Activated naive CD4-positive, alpha-beta T cell treated with anti-CD3 and anti-CD28 coated beads for 36 hours (primary cell): ENCODE measurements around the gene ALPL. TPM values are rescaled to one million over a fixed set of nuclear protein-coding genes. Genes with fewer than 3 reads are reported as not detected.
A peak's percentile ranks its signal among the peaks of the same experiment; 100 is the strongest.

Experiments
- CTCF ChIA-PET: fragments of 350-600 bp; sonication (Branson Sonifier 250); formaldehyde crosslinking; loops from one replicate; lab custom pipeline; 2021; ENCODE audit warnings: antibody characterized with exemption; lab: Charles Lee
- DNase-seq: peaks from one replicate; pipeline ENCODE4 v3.0.0-alpha.2; 2020
- H3K27ac Mint-ChIP-seq: one replicate; pipeline ENCODE4 v1.8.0; 2021; ENCODE audit warnings: mild to moderate bottlenecking, mixed read lengths
- H3K27me3 Mint-ChIP-seq: one replicate; pipeline ENCODE4 v1.8.0; 2021; ENCODE audit warnings: low read depth, mixed read lengths
- H3K36me3 Mint-ChIP-seq: one replicate; pipeline ENCODE4 v1.8.0; 2021; ENCODE audit warnings: low read depth, mixed read lengths
- H3K4me1 Mint-ChIP-seq: one replicate; pipeline ENCODE4 v1.8.0; 2021; ENCODE audit warnings: low read depth, mixed read lengths
- H3K4me3 Mint-ChIP-seq: one replicate; pipeline ENCODE4 v1.8.0; 2021; ENCODE audit warnings: mild to moderate bottlenecking, moderate library complexity, mixed read lengths
- H3K9me3 Mint-ChIP-seq: one replicate; pipeline ENCODE4 v1.8.0; 2021; ENCODE audit warnings: mixed read lengths
- intact Hi-C: fragments of 100-400 bp; cut with micrococcal nuclease; formaldehyde crosslinking; loops from one replicate; pipeline ENCODE4 v1.15.1; 2023
- total RNA-seq, 2 experiments: library from RNA; stranded (reverse); gene quantifications; one replicate each; pipeline ENCODE4 v1.2.3, GENCODE V29; 2021

ALPL gene
- total RNA-seq, 2 experiments from 2014 or later: not detected

GRCh38 chr1:21522525-21523038 lies 13.4 kb downstream of the ALPL start:
- no peak for DNase-seq
- Mint-ChIP-seq H3K27me3 (no peaks in the 10 kb centered on the region), H3K9me3 (no peaks in the 10 kb centered on the region), H3K36me3 (no peaks in the 10 kb centered on the region), H3K4me3 (no peak overlapping the region), H3K4me1 (no peaks in the 10 kb centered on the region), H3K27ac (no peak overlapping the region)
- CTCF ChIA-PET: interaction anchor here (2.0 kb wide), 1 partner anchor 13 kb away, joined by 9 read pairs; the partner anchor contains the start of gene ALPL
- intact Hi-C loops: no loop called here

- Mint-ChIP-seq H3K4me3 (no peak overlapping the region), H3K4me1 (no peaks in the 10 kb centered on the region), H3K9me3 (no peaks in the 10 kb centered on the region), H3K36me3 (no peaks in the 10 kb centered on the region), H3K27me3 (no peaks in the 10 kb centered on the region), H3K27ac (no peak overlapping the region)
- DNase-seq: no peak
- intact Hi-C loops: no loop called here
- CTCF ChIA-PET: interaction anchor here (0.6 to 2.0 kb wide), 4 partner anchors 13 to 128 kb away, joined by 3 to 9 read pairs (median 3); partner anchors contain the start of gene ALPL
These were observed 14.1 kb downstream of the ALPL start for GRCh38 chr1:21523297-21523813.

- Mint-ChIP-seq H3K36me3 (no peaks in the 10 kb centered on the region), H3K9me3 (no peaks in the 10 kb centered on the region), H3K4me1 (no peaks in the 10 kb centered on the region), H3K27me3 (no peaks in the 10 kb centered on the region), H3K27ac (no peak overlapping the region), H3K4me3 (no peak overlapping the region)
- intact Hi-C loops: no loop called here
- CTCF ChIA-PET: no interaction called here
- no peak for DNase-seq
These were observed 15.0 kb downstream of the ALPL start for GRCh38 chr1:21524220-21524619.

DNA sequence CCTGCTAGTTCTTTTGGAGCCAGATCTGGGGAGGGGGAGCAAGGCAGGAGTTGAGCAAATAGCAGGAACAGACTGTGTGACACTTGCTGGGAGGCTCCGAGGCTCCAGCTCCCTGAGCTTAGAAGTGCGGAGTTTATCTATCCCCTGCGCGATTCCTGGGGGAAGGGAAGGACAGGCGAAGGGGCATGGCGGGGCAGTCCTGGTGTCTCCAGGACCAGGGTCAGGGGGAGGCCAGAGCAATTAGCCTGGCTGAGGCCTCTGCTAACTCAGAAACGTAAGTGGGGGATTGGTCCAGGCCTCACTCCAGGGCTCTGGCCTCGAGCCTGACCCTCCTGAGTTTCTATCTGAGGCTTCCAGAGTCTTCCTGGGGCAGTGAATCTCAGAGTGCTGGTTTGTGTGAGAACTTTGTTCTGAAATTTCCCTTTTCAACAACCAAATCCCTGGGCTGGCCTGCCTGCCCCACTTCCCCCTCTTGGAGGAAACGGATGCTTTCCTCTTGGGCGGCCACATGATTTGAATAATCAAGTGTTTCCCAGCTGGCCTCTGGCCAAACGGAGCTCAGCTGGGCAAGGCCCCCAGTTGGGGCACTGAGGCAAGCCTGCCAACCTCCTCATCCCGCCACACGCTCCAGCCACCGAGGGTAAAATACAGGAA lies 15.6 kb downstream of the ALPL start:
- H3K27me3 Mint-ChIP-seq: no peaks in the 10 kb centered on the region
- CTCF ChIA-PET: no interaction called here
- H3K4me3 Mint-ChIP-seq: no peak overlapping the region
- intact Hi-C loops: no loop called here
- no peaks in the 10 kb centered on the region for H3K4me1 Mint-ChIP-seq
- no peak for DNase-seq
- no peaks in the 10 kb centered on the region for H3K9me3 Mint-ChIP-seq
- no peak overlapping the region for H3K27ac Mint-ChIP-seq
- H3K36me3 Mint-ChIP-seq: no peaks in the 10 kb centered on the region

GRCh38 chr1:21525340-21525717 lies 16.1 kb downstream of the ALPL start:
- Mint-ChIP-seq H3K27me3 (no peaks in the 10 kb centered on the region), H3K4me3 (no peak overlapping the region), H3K9me3 (no peaks in the 10 kb centered on the region), H3K36me3 (no peaks in the 10 kb centered on the region), H3K27ac (no peak overlapping the region), H3K4me1 (no peaks in the 10 kb centered on the region)
- CTCF ChIA-PET: no interaction called here
- intact Hi-C loops: no loop called here
- no peak for DNase-seq

GRCh38 chr1:21526441-21526840 lies 17.2 kb downstream of the ALPL start:
- Mint-ChIP-seq H3K27me3 (no peaks in the 10 kb centered on the region), H3K4me3 (no peak overlapping the region), H3K36me3 (no peaks in the 10 kb centered on the region), H3K9me3 (no peaks in the 10 kb centered on the region), H3K4me1 (no peaks in the 10 kb centered on the region), H3K27ac (no peak overlapping the region)
- intact Hi-C loops: no loop called here
- DNase-seq: no peak
- CTCF ChIA-PET: no interaction called here

DNA sequence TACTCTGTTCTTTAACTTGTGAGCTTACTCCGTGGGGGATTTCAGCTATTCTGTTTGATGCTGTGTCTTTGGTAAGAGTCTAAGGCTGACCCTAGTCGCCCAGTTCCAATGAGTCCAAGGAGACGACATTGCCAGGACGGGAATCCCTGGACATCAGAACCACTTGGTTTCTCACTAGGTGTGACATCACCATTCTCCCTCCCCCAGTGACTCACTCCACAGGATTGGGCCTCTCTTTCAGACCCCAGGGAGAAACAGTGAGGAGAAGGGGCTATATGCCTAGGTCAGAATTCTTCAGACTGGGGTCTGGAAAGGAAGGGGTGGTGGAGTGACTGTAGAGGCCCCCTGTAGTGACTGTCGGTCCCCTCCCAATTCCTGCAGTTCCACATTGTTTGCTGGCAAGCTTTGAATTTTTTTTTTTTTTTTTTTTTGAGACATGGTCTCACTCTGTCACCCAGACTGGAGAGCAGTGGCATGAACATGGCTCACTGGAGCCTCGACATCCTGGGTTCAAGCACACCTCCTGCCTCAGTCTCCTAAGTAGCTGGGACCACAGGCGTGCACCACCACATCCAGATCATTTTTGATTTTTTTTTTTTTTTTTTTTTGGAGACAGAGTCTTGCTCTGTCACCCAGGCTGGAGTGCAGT lies 21.3 kb downstream of the ALPL start:
- DNase-seq: no peak
- no peaks in the 10 kb centered on the region for H3K36me3 Mint-ChIP-seq
- no peak overlapping the region for H3K27ac Mint-ChIP-seq
- no peak overlapping the region for H3K4me3 Mint-ChIP-seq
- CTCF ChIA-PET: no interaction called here
- H3K27me3 Mint-ChIP-seq: peaks cover 2% of the 10 kb centered on the region
- no peaks in the 10 kb centered on the region for H3K4me1 Mint-ChIP-seq
- H3K9me3 Mint-ChIP-seq: no peaks in the 10 kb centered on the region
- intact Hi-C loops: no loop called here

- CTCF ChIA-PET: no interaction called here
- Mint-ChIP-seq H3K4me1 (no peaks in the 10 kb centered on the region), H3K27me3 (peaks cover 4% of the 10 kb centered on the region), H3K36me3 (no peaks in the 10 kb centered on the region), H3K4me3 (no peak overlapping the region), H3K9me3 (no peaks in the 10 kb centered on the region), H3K27ac (no peak overlapping the region)
- intact Hi-C loops: no loop called here
- DNase-seq: no peak
These were observed 22.0 kb downstream of the ALPL start for GRCh38 chr1:21531241-21531640.

GRCh38 chr1:21532496-21532895 lies 23.3 kb downstream of the ALPL start:
- H3K4me3 Mint-ChIP-seq: no peak overlapping the region
- no peak for DNase-seq
- intact Hi-C loops: no loop called here
- CTCF ChIA-PET: interaction anchor here (1.0 kb wide), 1 partner anchor 9 kb away, joined by 3 read pairs; no protein-coding TSS in a partner anchor
- H3K27ac Mint-ChIP-seq: no peak overlapping the region
- H3K4me1 Mint-ChIP-seq: no peaks in the 10 kb centered on the region
- H3K9me3 Mint-ChIP-seq: no peaks in the 10 kb centered on the region
- peaks cover 4% of the 10 kb centered on the region for H3K27me3 Mint-ChIP-seq
- H3K36me3 Mint-ChIP-seq: no peaks in the 10 kb centered on the region

DNA sequence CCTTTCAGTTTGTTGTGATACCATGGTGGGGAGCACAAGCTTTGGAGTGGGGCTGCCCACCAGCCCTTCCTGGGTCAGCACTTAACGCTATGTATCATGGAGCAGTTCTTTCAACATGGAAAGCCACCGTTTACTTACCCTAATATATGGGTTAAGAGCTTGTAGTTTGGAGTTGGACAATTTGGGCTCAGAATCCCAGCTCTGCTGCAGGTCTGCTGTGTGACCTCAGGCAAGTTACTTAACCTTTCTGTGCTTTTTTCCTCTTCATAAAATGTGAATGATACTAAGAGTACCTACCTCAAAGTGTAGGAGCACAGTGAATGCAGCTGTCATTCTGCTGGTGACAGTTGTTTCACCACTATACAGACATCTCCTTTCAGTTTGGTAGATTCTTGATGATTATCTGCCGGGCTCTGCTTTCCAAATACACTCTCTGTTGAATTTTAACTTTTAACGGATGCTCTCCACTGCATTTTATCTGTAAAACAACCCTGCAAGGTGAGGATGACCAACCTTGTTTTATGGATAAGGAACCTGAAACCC lies 23.8 kb downstream of the ALPL start:
- H3K9me3 Mint-ChIP-seq: no peaks in the 10 kb centered on the region
- intact Hi-C loops: no loop called here
- no peak for DNase-seq
- no peaks in the 10 kb centered on the region for H3K4me1 Mint-ChIP-seq
- CTCF ChIA-PET: interaction anchor here (1.0 kb wide), 2 partner anchors 8 to 9 kb away, joined by 3 to 5 read pairs; no protein-coding TSS in a partner anchor
- no peaks in the 10 kb centered on the region for H3K36me3 Mint-ChIP-seq
- no peak overlapping the region for H3K4me3 Mint-ChIP-seq
- peaks cover 7% of the 10 kb centered on the region for H3K27me3 Mint-ChIP-seq
- H3K27ac Mint-ChIP-seq: no peak overlapping the region

GRCh38 chr1:21534146-21534545 lies 24.9 kb downstream of the ALPL start:
- intact Hi-C loops: no loop called here
- Mint-ChIP-seq H3K27me3 (peaks cover 17% of the 10 kb centered on the region), H3K4me3 (no peak overlapping the region), H3K4me1 (no peaks in the 10 kb centered on the region), H3K27ac (no peak overlapping the region), H3K36me3 (no peaks in the 10 kb centered on the region), H3K9me3 (no peaks in the 10 kb centered on the region)
- CTCF ChIA-PET: interaction anchor here (4.2 kb wide), 1 partner anchor 27 kb away, joined by 21 read pairs; the partner anchor contains the start of gene ALPL
- DNase-seq: no peak

- H3K4me3 Mint-ChIP-seq: no peak overlapping the region
- CTCF ChIA-PET: interaction anchor here (1.2 to 4.2 kb wide), 2 partner anchors 27 to 303 kb away, joined by 4 to 21 read pairs; partner anchors contain the start of gene ALPL
- intact Hi-C loops: no loop called here
- H3K27ac Mint-ChIP-seq: no peak overlapping the region
- H3K27me3 Mint-ChIP-seq: peaks cover 23% of the 10 kb centered on the region
- no peaks in the 10 kb centered on the region for H3K36me3 Mint-ChIP-seq
- peak; percentile 52 for DNase-seq
- H3K9me3 Mint-ChIP-seq: no peaks in the 10 kb centered on the region
- H3K4me1 Mint-ChIP-seq: no peaks in the 10 kb centered on the region
These were observed 25.6 kb downstream of the ALPL start for GRCh38 chr1:21534674-21535378.
